Left cardiac atrium (tissue), 4 donors: Measurements from ENCODE around the gene FGA. TPM values are rescaled to one million over a fixed set of nuclear protein-coding genes. Genes with fewer than 3 reads are reported as not detected.

Source experiments
- ATAC-seq, 2 donors: fragments of 200-7000 bp; cut with Tn5 transposase; one replicate each; pipeline ENCODE4 v1.9.1; 2020; ENCODE audit warnings: mild to moderate bottlenecking in 2 of 2, moderate library complexity in 2 of 2
- DNase-seq: peaks from one replicate; pipeline ENCODE4 v3.0.0-alpha.2; 2020
- intact Hi-C, 2 donors: fragments of 100-400 bp; cut with DNase I; formaldehyde crosslinking; loops; one replicate each; pipeline versions ENCODE4 v1.14.1 to v1.15.1; 2022 to 2023
- total RNA-seq, 2 donors: library from RNA; stranded (reverse); fragmentation: NEBNext Ultra II Directional; extraction: Animal tissue kit (Norgen Biotek cat#: 25700); gene quantifications; one replicate each; pipeline ENCODE4 v1.2.1, GENCODE V29; 2021
- donor health status: DM: no; HTN: yes; CAD: no.
- donor health status: DM: no; HTN: yes; CAD: no; lungs with severe emphysema.
- donor health status: DM: yes; HTN: yes; CAD: no.
- donor health status: Dilated cardiomyopathy.

FGA gene
- total RNA-seq, 2 donors from 2014 or later = 0.47 TPM

DNA sequence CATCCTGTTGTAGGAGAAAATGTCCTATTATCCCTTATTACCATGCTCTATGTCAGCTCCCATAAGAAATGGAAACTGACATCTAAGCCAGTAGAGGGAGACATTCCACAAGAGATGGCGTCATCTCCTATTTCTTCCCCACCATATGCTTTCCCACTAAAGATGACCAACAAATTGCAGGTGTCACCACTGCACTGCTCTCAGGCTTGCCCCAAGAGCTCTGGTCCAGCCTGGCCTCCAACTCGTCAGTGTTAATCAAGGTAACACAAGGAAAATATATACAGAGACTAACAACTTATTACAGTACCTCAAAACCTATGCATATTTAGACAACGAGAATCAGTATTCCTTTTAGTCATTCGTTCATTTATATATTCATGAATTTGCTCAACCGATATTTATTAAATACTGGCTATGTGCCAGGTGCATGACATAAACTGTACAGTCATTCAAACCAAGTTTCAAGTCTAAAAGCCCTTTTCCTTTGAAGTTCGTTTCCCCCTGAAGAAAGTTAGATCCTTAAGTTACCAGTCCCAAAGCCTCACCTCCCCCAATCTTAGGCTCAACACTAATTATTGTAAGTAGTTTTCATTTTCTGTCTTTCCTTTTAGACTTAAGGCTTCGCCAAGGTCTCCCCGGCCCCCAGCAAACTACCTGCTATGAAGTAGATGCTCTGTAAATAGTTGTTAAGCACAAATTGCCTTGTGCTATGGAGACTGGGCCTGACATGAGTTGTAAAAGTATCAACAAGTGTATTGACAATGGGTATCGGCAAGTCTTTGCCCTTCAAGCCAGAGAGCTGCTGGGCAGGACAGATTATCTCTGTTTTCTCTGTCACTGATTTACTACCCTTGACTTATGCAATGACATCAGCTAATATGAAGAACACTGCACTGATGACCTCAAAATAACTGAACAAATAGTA lies 30.8 kb downstream of the FGA start:
- intact Hi-C loops = loop anchor here (10.0 kb wide), 2 partner anchors 55 to 815 kb away; partner anchors contain the start of genes FGG (in 1 of the 2) and MAP9 (in 1 of the 2)
- DNase-seq = no peak
- peak in 1 of 2 donors; percentile 16 for ATAC-seq

DNA sequence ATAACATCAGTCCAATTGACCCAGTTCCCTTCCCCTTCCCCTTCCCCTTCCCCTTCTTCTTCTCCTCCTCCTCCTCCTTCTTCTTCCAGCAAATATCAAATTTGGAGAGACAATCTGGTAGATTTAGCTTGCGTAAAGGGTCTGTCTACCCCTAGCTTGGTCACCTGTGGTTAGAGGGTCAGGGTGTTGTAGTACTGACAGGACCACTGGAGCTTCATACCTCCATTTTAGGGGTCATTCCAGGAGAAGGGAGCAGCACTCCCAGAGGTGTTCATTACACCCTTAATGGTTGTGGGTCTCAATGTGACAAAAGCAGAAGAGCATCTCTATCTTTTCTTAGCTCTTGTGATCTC lies 31.4 kb downstream of the FGA start:
- ATAC-seq (no peak), DNase-seq (no peak)
- intact Hi-C loops = loop anchor here (10.0 kb wide), 2 partner anchors 56 to 816 kb away; partner anchors contain the start of genes FGG (in 1 of the 2) and MAP9 (in 1 of the 2)

DNA sequence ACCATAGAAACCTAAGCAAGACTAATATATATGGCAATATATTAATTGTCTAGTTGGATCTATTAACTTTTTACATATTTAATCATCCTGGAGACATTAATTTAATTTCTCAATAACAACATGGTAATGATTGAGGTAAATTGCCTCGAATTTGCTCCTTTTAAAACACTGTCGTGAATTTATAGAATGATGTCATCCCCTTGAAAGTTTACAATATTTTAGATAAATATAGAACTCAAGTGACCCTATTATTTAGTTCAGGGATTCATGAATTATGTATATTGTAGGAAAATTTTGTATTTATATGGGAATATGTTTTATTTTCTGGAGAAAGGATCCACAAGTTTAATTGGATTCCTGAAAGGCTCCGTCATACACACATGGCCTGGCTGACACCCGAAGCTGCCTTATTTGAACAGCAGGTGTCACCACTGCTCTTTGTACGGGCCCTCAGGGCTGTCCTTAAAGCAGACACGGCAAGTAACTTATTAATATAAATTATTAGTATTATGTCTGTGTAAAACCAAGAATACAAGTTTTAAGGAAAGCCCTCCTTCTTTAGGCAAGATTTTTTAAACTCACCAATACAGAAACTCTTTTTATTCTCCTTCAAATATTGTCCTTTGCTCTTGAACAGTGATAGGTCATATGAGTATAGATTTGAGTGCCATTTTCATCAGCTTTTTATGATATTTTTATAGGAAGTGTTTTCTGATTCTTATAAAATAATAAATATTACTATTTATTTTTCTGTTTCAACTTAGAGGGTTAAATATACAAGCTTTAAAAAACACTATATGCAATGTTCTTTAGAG lies 38.5 kb downstream of the FGA start:
- intact Hi-C loops = loop anchor here (1.0 to 10.0 kb wide), 4 partner anchors 63 to 823 kb away; partner anchors contain the start of genes FGG (in 1 of the 2) and MAP9 (in 1 of the 2)
- DNase-seq (peak; percentile 72), ATAC-seq (peak; percentile 67 to 73)

- intact Hi-C loops = loop anchor here (10.0 kb wide), 2 partner anchors 65 to 825 kb away; partner anchors contain the start of genes FGG (in 1 of the 2) and MAP9 (in 1 of the 2)
Observed at GRCh38 chr4:154549894-154550790, 40.4 kb downstream of the FGA start, which contains the start of gene PLRG1. TSS of gene PLRG1 (minus strand) at chr4:154550400. CDS start at chr4:154550308, 92 bp downstream.

DNA sequence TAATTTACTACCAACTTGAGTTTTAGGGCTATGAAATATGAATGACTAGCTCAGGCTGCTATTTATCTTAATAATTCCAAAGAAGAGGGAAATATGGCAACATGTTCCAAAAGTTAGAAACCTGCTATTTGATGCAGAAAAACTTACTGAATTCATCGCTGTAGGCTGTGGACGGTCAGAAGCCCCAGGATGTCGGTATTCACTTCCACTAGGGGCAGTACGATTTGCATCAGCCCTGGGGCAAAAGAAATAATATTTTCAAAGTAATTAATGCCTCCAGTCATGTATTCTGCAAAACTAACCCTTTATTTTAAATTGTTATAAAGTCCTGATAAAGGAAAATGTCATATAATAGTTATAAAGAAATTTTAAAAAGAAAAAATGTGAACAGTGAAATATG lies 44.9 kb downstream of the FGA start:
- DNase-seq (no peak), ATAC-seq (no peak)
- intact Hi-C loops = no loop called here

More at GRCh38 chr4:154549894-154550790, 40.4 kb downstream of the FGA start, which contains the start of gene PLRG1:
- DNase-seq (peak; percentile 98), ATAC-seq (peak; percentile 100)

GRCh38 chr4:154542271-154542879 lies 48.2 kb downstream of the FGA start:
- intact Hi-C loops = no loop called here
- DNase-seq (no peak), ATAC-seq (no peak)

Other genes starting within 250 kb of the FGA start
- gene DCHS2, start 98.9 kb downstream of the FGA start, total RNA-seq = under 1 TPM in 1 of 2 donors, not detected in 1; 0.03 TPM
- gene PLRG1, start 40.3 kb downstream of the FGA start, total RNA-seq = 10 to 100 TPM; 43.2 to 51.0 TPM
- under 1 TPM; 0.21 to 0.32 TPM for gene FGB, start 27.7 kb downstream of the FGA start, total RNA-seq
- gene FGG, start 21.9 kb upstream of the FGA start, total RNA-seq = under 1 TPM; 0.24 to 0.42 TPM
- under 1 TPM; 0.29 to 0.32 TPM for gene LRAT, start 153.3 kb upstream of the FGA start, total RNA-seq
- under 1 TPM in 1 of 2 donors, not detected in 1; 0.06 TPM for gene RBM46, start 190.5 kb upstream of the FGA start, total RNA-seq